ENCODE results near the gene WASL. TPM values are rescaled to one million over a fixed set of nuclear protein-coding genes. Genes with fewer than 3 reads are reported as not detected.

WASL gene
- total RNA-seq, 1 donor from 2014 or later, result 38.2 TPM

DNA sequence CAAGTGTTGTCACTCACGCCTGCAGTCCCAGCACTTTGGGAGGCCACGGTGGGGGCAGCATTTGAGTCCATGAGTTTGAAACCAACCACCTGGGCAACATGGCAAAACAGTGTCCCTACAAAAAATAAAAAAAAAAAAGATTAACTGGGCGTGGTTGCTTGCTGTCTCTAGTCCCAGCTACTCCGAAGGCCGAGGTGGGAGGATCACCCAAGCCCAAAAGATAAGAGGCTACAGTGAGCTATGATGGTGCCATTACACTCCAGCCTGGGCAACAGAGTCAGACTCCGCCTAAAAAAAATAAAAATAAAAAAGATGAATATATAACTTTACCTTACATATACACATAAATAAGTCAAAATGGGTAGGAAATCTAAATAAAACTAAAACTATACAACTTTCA is 95.6 kb downstream of the WASL start:
- DNase-seq (ENCODE audit: low spot score, unreplicated experiment), result no peak
- Mint-ChIP-seq H3K9me3 (ENCODE audit: low read depth) (no peaks in the 10 kb centered on the region), H3K4me3 (ENCODE audit: low read depth) (no peak overlapping the region), H3K27me3 (no peaks in the 10 kb centered on the region), H3K4me1 (ENCODE audit: low read depth) (no peaks in the 10 kb centered on the region), H3K36me3 (ENCODE audit: insufficient read depth) (no peaks in the 10 kb centered on the region), H3K27ac (no peak overlapping the region)
- TF ChIP-seq, protein P1, sequence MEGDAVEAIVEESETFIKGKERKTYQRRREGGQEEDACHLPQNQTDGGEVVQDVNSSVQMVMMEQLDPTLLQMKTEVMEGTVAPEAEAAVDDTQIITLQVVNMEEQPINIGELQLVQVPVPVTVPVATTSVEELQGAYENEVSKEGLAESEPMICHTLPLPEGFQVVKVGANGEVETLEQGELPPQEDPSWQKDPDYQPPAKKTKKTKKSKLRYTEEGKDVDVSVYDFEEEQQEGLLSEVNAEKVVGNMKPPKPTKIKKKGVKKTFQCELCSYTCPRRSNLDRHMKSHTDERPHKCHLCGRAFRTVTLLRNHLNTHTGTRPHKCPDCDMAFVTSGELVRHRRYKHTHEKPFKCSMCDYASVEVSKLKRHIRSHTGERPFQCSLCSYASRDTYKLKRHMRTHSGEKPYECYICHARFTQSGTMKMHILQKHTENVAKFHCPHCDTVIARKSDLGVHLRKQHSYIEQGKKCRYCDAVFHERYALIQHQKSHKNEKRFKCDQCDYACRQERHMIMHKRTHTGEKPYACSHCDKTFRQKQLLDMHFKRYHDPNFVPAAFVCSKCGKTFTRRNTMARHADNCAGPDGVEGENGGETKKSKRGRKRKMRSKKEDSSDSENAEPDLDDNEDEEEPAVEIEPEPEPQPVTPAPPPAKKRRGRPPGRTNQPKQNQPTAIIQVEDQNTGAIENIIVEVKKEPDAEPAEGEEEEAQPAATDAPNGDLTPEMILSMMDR (IDR thresholded peaks at IDR 0.05; ENCODE audit: unreplicated experiment), result no peak

DNA sequence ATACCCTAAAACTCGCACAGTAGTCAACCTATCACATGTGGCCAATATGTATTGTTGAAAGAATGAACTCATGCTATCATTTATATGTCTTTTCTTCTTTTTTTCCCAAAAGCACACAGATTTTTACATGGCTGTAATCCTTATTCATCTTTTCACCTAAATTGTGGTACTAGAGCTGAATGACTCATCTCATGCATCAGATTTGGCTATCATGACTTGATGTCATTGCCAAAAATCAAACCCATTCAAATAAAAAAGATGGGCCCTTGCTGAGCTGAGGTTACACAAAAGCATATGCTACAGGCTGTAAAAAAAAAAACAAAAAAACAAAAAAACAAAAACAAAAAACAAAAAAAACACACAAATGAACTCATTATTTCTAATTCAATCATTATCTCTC is 96.4 kb downstream of the WASL start:
- H3K36me3 Mint-ChIP-seq (ENCODE audit: insufficient read depth), result no peaks in the 10 kb centered on the region
- no peak overlapping the region for H3K4me3 Mint-ChIP-seq (ENCODE audit: low read depth)
- no peaks in the 10 kb centered on the region for H3K9me3 Mint-ChIP-seq (ENCODE audit: low read depth)
- no peak overlapping the region for H3K27ac Mint-ChIP-seq
- no peaks in the 10 kb centered on the region for H3K27me3 Mint-ChIP-seq
- DNase-seq (ENCODE audit: low spot score, unreplicated experiment), result no peak
- no peaks in the 10 kb centered on the region for H3K4me1 Mint-ChIP-seq (ENCODE audit: low read depth)
- TF ChIP-seq, protein P1 (IDR thresholded peaks at IDR 0.05; ENCODE audit: unreplicated experiment), result no peak

DNA sequence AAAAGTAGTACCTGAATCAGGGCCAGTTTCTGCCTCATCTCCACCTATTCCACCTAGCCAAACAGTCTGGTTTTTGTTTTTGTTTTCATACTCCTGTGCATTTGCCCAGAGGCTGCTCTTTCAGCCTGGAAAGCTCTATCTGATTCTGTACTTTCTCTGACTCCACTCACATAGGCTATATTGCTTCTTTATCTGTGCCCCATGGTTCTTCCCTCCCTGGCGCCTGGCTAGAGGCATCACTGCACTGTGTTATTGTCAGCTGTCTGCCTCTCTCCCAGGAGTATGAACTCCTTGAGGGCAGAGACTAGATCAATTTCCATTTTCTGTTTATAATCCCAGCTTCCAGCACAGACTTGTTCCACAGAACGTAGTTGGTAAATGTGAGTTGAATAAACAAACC is 98.2 kb downstream of the WASL start:
- H3K4me1 Mint-ChIP-seq (ENCODE audit: low read depth), result peaks cover 1% of the 10 kb centered on the region
- TF ChIP-seq, protein P1 (IDR thresholded peaks at IDR 0.05; ENCODE audit: unreplicated experiment), result no peak
- H3K9me3 Mint-ChIP-seq (ENCODE audit: low read depth), result no peaks in the 10 kb centered on the region
- no peak for DNase-seq (ENCODE audit: low spot score, unreplicated experiment)
- no peak overlapping the region for H3K27ac Mint-ChIP-seq
- no peaks in the 10 kb centered on the region for H3K36me3 Mint-ChIP-seq (ENCODE audit: insufficient read depth)
- no peaks in the 10 kb centered on the region for H3K27me3 Mint-ChIP-seq
- H3K4me3 Mint-ChIP-seq (ENCODE audit: low read depth), result no peak overlapping the region

DNA sequence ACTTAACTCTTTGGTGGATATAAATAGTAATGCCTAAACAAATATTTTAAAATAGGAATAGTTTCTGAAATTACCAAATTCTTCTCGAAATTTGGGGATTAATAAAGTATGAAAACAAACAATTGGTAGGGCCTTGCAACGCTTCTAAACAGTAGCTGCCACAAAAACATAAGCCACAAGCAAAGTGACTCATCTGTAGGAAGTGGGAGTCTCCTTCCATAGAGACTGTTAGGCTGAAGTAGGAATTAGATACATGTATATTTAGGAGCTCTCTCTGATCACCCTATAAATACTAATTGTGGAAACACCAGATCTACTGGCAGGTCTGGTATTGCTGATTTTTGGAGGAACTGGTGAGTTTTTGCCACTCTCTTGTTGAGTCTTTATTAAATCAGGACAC is 98.8 kb downstream of the WASL start:
- H3K4me1 Mint-ChIP-seq (ENCODE audit: low read depth), result peaks cover 3% of the 10 kb centered on the region
- H3K27ac Mint-ChIP-seq, result no peak overlapping the region
- TF ChIP-seq, protein P1 (IDR thresholded peaks at IDR 0.05; ENCODE audit: unreplicated experiment), result no peak
- H3K27me3 Mint-ChIP-seq, result no peaks in the 10 kb centered on the region
- no peak for DNase-seq (ENCODE audit: low spot score, unreplicated experiment)
- H3K36me3 Mint-ChIP-seq (ENCODE audit: insufficient read depth), result no peaks in the 10 kb centered on the region
- no peak overlapping the region for H3K4me3 Mint-ChIP-seq (ENCODE audit: low read depth)
- H3K9me3 Mint-ChIP-seq (ENCODE audit: low read depth), result no peaks in the 10 kb centered on the region

DNA sequence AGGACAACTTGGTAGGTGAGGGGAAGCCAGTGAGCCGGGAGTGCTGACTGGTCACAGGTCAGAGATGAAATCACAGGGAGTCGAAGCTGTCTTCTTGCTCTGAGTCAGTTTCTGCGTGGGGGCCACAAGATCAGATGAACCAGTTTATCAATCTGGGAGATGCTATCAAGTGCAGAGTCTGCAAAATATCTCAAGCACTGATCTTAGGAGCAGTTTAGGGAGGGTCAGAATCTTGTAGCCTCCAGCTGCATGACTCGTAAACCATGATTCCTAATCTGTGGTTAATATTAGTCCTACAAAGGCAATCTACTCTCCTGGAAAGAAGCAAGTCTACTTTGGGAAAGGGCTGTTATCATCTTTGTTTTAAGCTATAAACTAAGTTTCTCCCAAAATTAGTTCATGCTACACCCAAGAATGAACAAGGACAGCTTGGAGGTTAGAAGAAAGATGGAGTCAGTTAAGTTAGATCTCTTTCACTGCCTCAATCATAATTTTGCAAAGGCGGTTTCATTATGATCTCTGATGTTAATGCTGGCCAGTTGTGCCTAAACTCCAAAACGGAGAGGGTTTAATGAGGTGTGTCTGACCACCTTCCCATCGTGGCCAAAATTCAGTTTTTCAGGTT is 101.6 kb downstream of the WASL start:
- Mint-ChIP-seq H3K4me1 (ENCODE audit: low read depth) (peaks cover 22% of the 10 kb centered on the region), H3K36me3 (ENCODE audit: insufficient read depth) (no peaks in the 10 kb centered on the region), H3K9me3 (ENCODE audit: low read depth) (no peaks in the 10 kb centered on the region), H3K4me3 (ENCODE audit: low read depth) (no peak overlapping the region), H3K27ac (no peak overlapping the region), H3K27me3 (no peaks in the 10 kb centered on the region)
- TF ChIP-seq, protein P1 (IDR thresholded peaks at IDR 0.05; ENCODE audit: unreplicated experiment), result no peak
- no peak for DNase-seq (ENCODE audit: low spot score, unreplicated experiment)

All from progenitor cell of endocrine pancreas (in vitro differentiated cells).